ENCODE data around the gene SLC9C1.
A peak's percentile ranks its signal among the peaks of the same experiment; 100 is the strongest.

SLC9C1 gene

DNA sequence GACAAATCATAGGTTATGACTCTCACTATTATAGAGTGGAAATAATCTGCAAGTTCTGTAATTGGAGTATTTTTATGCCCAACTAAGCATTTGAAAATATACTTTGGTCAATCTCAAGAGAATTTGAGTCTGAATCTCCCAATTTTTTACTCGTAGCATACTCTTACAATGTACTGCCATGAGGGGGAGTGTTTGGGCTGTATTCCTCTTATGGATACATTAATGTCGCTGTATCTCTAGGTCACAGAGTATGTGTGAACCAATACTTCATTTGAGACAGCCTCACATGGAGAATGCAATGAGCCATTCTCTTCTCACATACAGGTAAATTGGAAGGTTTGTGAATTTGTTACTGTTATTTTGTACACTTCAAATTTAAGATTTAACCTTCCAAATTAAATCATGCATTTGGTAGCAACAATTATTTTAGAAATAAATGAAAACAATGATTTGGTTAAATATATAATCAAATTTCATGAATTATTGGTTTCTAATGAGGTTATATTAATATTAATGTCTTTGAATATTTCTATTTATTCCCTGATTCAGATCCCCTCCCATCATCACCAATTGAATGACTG is 33.4 kb upstream of the SLC9C1 start:
- peak in 1 of 2 experiments; percentile 78 for DNase-seq (ENCODE audit: low read depth in 1 of 2, low spot score in 1 of 2)
- in situ Hi-C loops (cut with HindIII; ENCODE audit: low pct_unique_long_range_greater_than_20kb, low sequenced_read_pairs): no loop called here
- no peak for TF ChIP-seq JUND (IDR thresholded peaks at IDR 0.05; ENCODE audit: low read depth)

- peak in 1 of 2 experiments; percentile 19 for DNase-seq (ENCODE audit: low read depth in 1 of 2, low spot score in 1 of 2)
- no peak for TF ChIP-seq JUND (IDR thresholded peaks at IDR 0.05; ENCODE audit: low read depth)
- in situ Hi-C loops (cut with HindIII; ENCODE audit: low pct_unique_long_range_greater_than_20kb, low sequenced_read_pairs): no loop called here
Measured at GRCh38 chr3:112321867-112322652, 28.0 kb upstream of the SLC9C1 start.

DNA sequence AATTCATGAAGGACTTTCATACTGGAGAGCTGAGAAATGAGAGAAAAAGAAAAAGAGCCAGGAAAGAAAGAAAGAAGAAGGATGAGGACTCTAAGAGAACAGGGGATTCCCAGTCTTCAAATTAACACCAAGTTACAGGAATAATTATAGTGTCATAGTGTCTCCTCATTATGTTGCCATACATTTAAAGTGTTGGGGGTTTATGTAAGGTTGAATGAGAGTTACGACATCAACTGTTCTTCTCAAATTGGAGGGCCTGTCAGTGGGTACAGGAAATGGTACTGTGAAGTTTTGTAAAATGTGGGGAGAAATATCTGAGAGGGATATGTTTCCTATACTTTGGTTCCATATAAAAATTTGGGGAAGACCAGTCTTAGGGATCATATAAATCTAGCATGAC is 26.7 kb upstream of the SLC9C1 start:
- no peak for TF ChIP-seq JUND (IDR thresholded peaks at IDR 0.05; ENCODE audit: low read depth)
- in situ Hi-C loops (cut with HindIII; ENCODE audit: low pct_unique_long_range_greater_than_20kb, low sequenced_read_pairs): no loop called here
- no peak for DNase-seq (ENCODE audit: low read depth in 1 of 2, low spot score in 1 of 2)

GRCh38 chr3:112319516-112320276 is 25.7 kb upstream of the SLC9C1 start:
- TF ChIP-seq JUND (IDR thresholded peaks at IDR 0.05; ENCODE audit: low read depth): no peak
- in situ Hi-C loops (cut with HindIII; ENCODE audit: low pct_unique_long_range_greater_than_20kb, low sequenced_read_pairs): no loop called here
- no peak for DNase-seq (ENCODE audit: low read depth in 1 of 2, low spot score in 1 of 2)

DNA sequence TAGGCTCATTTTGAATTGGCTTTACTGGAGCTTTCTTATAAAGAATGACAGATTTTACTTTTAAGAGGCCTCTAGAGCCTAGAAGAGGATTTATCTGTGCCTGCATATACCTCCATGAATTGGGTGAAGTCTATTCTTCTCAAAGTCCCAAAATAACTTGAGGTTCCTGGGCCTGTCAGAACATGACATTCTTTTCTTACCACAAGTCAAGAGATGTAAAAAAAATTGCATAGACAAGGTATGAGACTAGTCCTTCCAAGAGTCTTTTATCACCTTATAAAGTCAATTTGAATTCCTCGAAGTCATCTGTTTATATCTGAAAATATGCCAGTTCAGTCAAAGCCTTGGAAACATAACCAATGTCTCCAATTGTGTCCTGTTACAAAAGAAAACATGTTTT is 21.8 kb upstream of the SLC9C1 start:
- TF ChIP-seq JUND (IDR thresholded peaks at IDR 0.05; ENCODE audit: low read depth): no peak
- no peak for DNase-seq (ENCODE audit: low read depth in 1 of 2, low spot score in 1 of 2)
- in situ Hi-C loops (cut with HindIII; ENCODE audit: low pct_unique_long_range_greater_than_20kb, low sequenced_read_pairs): no loop called here

GRCh38 chr3:112314649-112315048 is 20.6 kb upstream of the SLC9C1 start:
- in situ Hi-C loops (cut with HindIII; ENCODE audit: low pct_unique_long_range_greater_than_20kb, low sequenced_read_pairs): no loop called here
- DNase-seq (ENCODE audit: low read depth in 1 of 2, low spot score in 1 of 2): no peak
- no peak for TF ChIP-seq JUND (IDR thresholded peaks at IDR 0.05; ENCODE audit: low read depth)

DNA sequence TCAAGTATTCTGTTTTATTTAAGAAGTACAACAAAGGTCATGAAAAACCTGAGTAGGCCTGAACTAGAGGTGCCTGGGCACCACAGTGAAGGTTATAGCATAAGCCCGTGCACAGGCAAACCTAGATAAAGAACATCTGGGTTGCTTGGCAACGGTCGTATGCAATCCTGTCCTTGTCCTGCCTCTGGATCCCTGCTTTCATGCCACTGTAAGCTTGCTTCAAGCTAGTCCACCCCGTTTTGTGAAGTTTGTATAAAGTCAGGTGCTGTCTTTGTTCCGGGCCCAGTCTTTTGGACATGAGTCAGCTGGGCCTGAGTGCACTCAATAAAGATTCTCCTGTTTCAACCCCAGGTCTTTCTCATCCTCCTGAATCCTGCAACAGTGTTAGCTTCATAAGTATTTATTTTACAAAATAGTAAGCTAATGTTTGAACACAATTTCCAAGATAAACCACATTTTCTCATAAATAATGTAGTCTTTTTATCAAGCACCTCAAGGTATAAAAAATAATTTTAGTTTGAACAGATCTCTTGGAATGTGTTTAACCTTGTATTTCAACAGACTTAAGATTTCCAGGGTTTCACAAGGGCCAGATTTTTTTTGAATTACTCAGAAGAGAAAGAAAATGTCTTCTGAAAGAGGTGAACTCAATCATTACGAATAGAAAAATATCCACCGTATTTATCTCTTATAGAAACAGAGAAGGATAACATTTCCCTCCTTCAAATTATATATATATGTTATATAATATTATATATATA is 14.3 kb upstream of the SLC9C1 start:
- in situ Hi-C loops (cut with HindIII; ENCODE audit: low pct_unique_long_range_greater_than_20kb, low sequenced_read_pairs): no loop called here
- DNase-seq (ENCODE audit: low read depth in 1 of 2, low spot score in 1 of 2): peak in 1 of 2 experiments; percentile 9
- no peak for TF ChIP-seq JUND (IDR thresholded peaks at IDR 0.05; ENCODE audit: low read depth)

- no peak for DNase-seq (ENCODE audit: low read depth in 1 of 2, low spot score in 1 of 2)
- in situ Hi-C loops (cut with HindIII; ENCODE audit: low pct_unique_long_range_greater_than_20kb, low sequenced_read_pairs): no loop called here
- TF ChIP-seq JUND (IDR thresholded peaks at IDR 0.05; ENCODE audit: low read depth): no peak
Measured at GRCh38 chr3:112307557-112307956, 13.5 kb upstream of the SLC9C1 start.

GRCh38 chr3:112306825-112307224 is 12.8 kb upstream of the SLC9C1 start:
- no peak for TF ChIP-seq JUND (IDR thresholded peaks at IDR 0.05; ENCODE audit: low read depth)
- in situ Hi-C loops (cut with HindIII; ENCODE audit: low pct_unique_long_range_greater_than_20kb, low sequenced_read_pairs): no loop called here
- no peak for DNase-seq (ENCODE audit: low read depth in 1 of 2, low spot score in 1 of 2)

DNA sequence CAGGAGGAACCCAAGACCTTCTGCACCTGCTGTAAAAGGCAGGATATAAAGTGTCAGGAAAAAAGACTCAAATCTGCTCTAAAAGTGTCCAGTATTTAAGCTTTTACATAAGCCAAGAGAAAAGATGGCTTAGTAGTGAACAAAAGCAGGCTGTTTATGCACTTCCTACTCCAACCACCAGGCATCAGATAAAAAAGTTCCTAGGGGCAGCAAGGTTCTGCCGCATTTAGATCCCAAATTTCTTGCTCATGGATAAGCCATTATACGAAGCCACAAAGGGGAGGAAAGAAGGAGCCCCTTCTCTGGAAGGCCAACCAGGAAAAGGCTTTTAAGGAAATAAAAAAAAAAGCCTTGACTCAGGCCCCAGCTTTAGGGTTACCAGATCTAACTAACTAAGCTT is 10.6 kb upstream of the SLC9C1 start:
- no peak for TF ChIP-seq JUND (IDR thresholded peaks at IDR 0.05; ENCODE audit: low read depth)
- DNase-seq (ENCODE audit: low read depth in 1 of 2, low spot score in 1 of 2): no peak
- in situ Hi-C loops (cut with HindIII; ENCODE audit: low pct_unique_long_range_greater_than_20kb, low sequenced_read_pairs): no loop called here

DNA sequence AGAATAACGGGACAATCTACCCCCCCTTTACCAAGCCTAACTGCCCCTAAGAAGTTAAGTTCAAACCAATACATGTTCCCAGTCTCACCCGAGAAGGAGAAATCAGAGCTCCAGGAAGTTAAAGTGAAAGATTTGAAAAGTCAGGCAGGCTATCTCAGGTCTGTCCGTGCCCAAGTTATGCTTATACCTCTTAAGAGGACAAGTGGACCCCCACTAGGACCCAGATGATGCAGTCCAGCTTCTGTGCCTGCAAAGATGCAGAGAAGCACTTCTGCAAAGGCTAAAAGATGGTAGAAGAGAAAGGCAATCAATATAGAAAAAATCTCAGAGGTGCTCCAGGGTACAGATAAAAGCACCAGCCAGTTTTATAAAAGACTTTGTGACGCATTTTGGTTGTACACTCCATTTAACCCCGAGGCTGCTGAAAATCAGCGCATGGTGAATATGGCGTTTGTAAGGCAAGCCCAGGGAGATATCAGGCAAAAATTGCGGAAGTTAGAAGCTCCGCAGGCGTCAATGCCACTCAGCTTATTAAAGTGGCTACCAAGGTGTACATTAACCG is 9.8 kb upstream of the SLC9C1 start:
- DNase-seq (ENCODE audit: low read depth in 1 of 2, low spot score in 1 of 2): no peak
- no peak for TF ChIP-seq JUND (IDR thresholded peaks at IDR 0.05; ENCODE audit: low read depth)
- in situ Hi-C loops (cut with HindIII; ENCODE audit: low pct_unique_long_range_greater_than_20kb, low sequenced_read_pairs): no loop called here

Data from T47D (cell line).